ENCODE measurements around the gene ZSCAN21. TPM values are rescaled to one million over a fixed set of nuclear protein-coding genes. Genes with fewer than 3 reads are reported as not detected.

The ZSCAN21 gene
- total RNA-seq, 1 donor from 2014 or later = 11.1 TPM

- Histone ChIP-seq H3K79me2 (ENCODE audit: insufficient read depth, low read length) (peaks cover 76% of the 10 kb centered on the region), H3K9me3 (ENCODE audit: insufficient read depth, low read depth, low read length) (no peaks in the 10 kb centered on the region), H3K4me3 (ENCODE audit: insufficient read depth, low read depth, low read length) (no peak overlapping the region), H3K27me3 (ENCODE audit: insufficient read depth, low read length) (no peaks in the 10 kb centered on the region), H3K4me2 (ENCODE audit: low read length) (no peak overlapping the region), H3K36me3 (ENCODE audit: insufficient read depth, low read length) (peaks cover 23% of the 10 kb centered on the region), H4K20me1 (ENCODE audit: insufficient read depth, low read length) (peaks cover 65% of the 10 kb centered on the region), H3K27ac (ENCODE audit: low read depth, low read length) (no peak overlapping the region), H2AFZ (ENCODE audit: low read depth, low read length) (no peak overlapping the region), H3K9ac (ENCODE audit: low read length) (no peak overlapping the region), H3K4me1 (ENCODE audit: insufficient read depth, low read length) (peaks cover 14% of the 10 kb centered on the region)
- peaks cover 12% of the 10 kb centered on the region for H3K4me1 Mint-ChIP-seq (ENCODE audit: low read depth, unreplicated experiment)
- DNase-seq (ENCODE audit: low read depth) (no peak), FAIRE-seq (no peak)
- H3K4me3 Mint-ChIP-seq (ENCODE audit: unreplicated experiment) = no peak overlapping the region
- no peaks in the 10 kb centered on the region for H3K27me3 Mint-ChIP-seq (ENCODE audit: low read depth, unreplicated experiment)
- no peaks in the 10 kb centered on the region for H3K9me3 Mint-ChIP-seq (ENCODE audit: unreplicated experiment)
- peaks cover 4% of the 10 kb centered on the region for H3K36me3 Mint-ChIP-seq (ENCODE audit: low read depth, unreplicated experiment)
- H3K27ac Mint-ChIP-seq (ENCODE audit: unreplicated experiment) = no peak overlapping the region
- TF ChIP-seq, protein P1, sequence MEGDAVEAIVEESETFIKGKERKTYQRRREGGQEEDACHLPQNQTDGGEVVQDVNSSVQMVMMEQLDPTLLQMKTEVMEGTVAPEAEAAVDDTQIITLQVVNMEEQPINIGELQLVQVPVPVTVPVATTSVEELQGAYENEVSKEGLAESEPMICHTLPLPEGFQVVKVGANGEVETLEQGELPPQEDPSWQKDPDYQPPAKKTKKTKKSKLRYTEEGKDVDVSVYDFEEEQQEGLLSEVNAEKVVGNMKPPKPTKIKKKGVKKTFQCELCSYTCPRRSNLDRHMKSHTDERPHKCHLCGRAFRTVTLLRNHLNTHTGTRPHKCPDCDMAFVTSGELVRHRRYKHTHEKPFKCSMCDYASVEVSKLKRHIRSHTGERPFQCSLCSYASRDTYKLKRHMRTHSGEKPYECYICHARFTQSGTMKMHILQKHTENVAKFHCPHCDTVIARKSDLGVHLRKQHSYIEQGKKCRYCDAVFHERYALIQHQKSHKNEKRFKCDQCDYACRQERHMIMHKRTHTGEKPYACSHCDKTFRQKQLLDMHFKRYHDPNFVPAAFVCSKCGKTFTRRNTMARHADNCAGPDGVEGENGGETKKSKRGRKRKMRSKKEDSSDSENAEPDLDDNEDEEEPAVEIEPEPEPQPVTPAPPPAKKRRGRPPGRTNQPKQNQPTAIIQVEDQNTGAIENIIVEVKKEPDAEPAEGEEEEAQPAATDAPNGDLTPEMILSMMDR (IDR thresholded peaks at IDR 0.05; ENCODE audit: insufficient read depth, low read depth, low read length) = no peak
- TF ChIP-seq EZH2 (IDR thresholded peaks at IDR 0.05; ENCODE audit: insufficient read depth, low read length) = no peak
Measured at GRCh38 chr7:100021297-100021696, 28.3 kb upstream of the ZSCAN21 start.

GRCh38 chr7:100022621-100023020 lies 27.0 kb upstream of the ZSCAN21 start:
- H3K9me3 Mint-ChIP-seq (ENCODE audit: unreplicated experiment) = no peaks in the 10 kb centered on the region
- H4K20me1 ChIP-seq (ENCODE audit: insufficient read depth, low read length) = peaks cover 57% of the 10 kb centered on the region
- peaks cover 62% of the 10 kb centered on the region for H3K79me2 ChIP-seq (ENCODE audit: insufficient read depth, low read length)
- TF ChIP-seq EZH2 (IDR thresholded peaks at IDR 0.05; ENCODE audit: insufficient read depth, low read length) = no peak
- TF ChIP-seq, protein P1 (IDR thresholded peaks at IDR 0.05; ENCODE audit: insufficient read depth, low read depth, low read length) = no peak
- H3K36me3 ChIP-seq (ENCODE audit: insufficient read depth, low read length) = peaks cover 29% of the 10 kb centered on the region
- FAIRE-seq (no peak), DNase-seq (ENCODE audit: low read depth) (no peak)
- H3K9ac ChIP-seq (ENCODE audit: low read length) = no peak overlapping the region
- H3K27ac Mint-ChIP-seq (ENCODE audit: unreplicated experiment) = no peak overlapping the region
- H3K27me3 ChIP-seq (ENCODE audit: insufficient read depth, low read length) = no peaks in the 10 kb centered on the region
- H3K4me3 Mint-ChIP-seq (ENCODE audit: unreplicated experiment) = no peak overlapping the region
- H3K27me3 Mint-ChIP-seq (ENCODE audit: low read depth, unreplicated experiment) = no peaks in the 10 kb centered on the region
- H3K36me3 Mint-ChIP-seq (ENCODE audit: low read depth, unreplicated experiment) = peaks cover 4% of the 10 kb centered on the region
- H3K27ac ChIP-seq (ENCODE audit: low read depth, low read length) = no peak overlapping the region
- H3K4me3 ChIP-seq (ENCODE audit: insufficient read depth, low read depth, low read length) = no peak overlapping the region
- H3K9me3 ChIP-seq (ENCODE audit: insufficient read depth, low read depth, low read length) = no peaks in the 10 kb centered on the region
- H3K4me1 ChIP-seq (ENCODE audit: insufficient read depth, low read length) = peaks cover 4% of the 10 kb centered on the region
- no peak overlapping the region for H3K4me2 ChIP-seq (ENCODE audit: low read length)
- H3K4me1 Mint-ChIP-seq (ENCODE audit: low read depth, unreplicated experiment) = peaks cover 8% of the 10 kb centered on the region
- no peak overlapping the region for H2AFZ ChIP-seq (ENCODE audit: low read depth, low read length)

DNA sequence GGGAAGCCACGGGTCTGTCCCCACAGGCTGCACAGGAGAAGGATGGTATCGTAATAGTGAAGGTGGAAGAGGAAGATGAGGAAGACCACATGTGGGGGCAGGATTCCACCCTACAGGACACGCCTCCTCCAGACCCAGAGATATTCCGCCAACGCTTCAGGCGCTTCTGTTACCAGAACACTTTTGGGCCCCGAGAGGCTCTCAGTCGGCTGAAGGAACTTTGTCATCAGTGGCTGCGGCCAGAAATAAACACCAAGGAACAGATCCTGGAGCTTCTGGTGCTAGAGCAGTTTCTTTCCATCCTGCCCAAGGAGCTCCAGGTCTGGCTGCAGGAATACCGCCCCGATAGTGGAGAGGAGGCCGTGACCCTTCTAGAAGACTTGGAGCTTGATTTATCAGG lies 26.0 kb upstream of the ZSCAN21 start:
- Histone ChIP-seq H3K27ac (ENCODE audit: low read depth, low read length) (no peak overlapping the region), H3K4me1 (ENCODE audit: insufficient read depth, low read length) (peaks cover 4% of the 10 kb centered on the region), H3K9me3 (ENCODE audit: insufficient read depth, low read depth, low read length) (no peaks in the 10 kb centered on the region), H4K20me1 (ENCODE audit: insufficient read depth, low read length) (peaks cover 50% of the 10 kb centered on the region), H3K27me3 (ENCODE audit: insufficient read depth, low read length) (no peaks in the 10 kb centered on the region), H2AFZ (ENCODE audit: low read depth, low read length) (no peak overlapping the region), H3K79me2 (ENCODE audit: insufficient read depth, low read length) (peaks cover 53% of the 10 kb centered on the region), H3K36me3 (ENCODE audit: insufficient read depth, low read length) (peaks cover 34% of the 10 kb centered on the region), H3K9ac (ENCODE audit: low read length) (no peak overlapping the region), H3K4me3 (ENCODE audit: insufficient read depth, low read depth, low read length) (no peak overlapping the region), H3K4me2 (ENCODE audit: low read length) (no peak overlapping the region)
- FAIRE-seq = no peak
- no peaks in the 10 kb centered on the region for H3K9me3 Mint-ChIP-seq (ENCODE audit: unreplicated experiment)
- H3K36me3 Mint-ChIP-seq (ENCODE audit: low read depth, unreplicated experiment) = peaks cover 7% of the 10 kb centered on the region
- peaks cover 7% of the 10 kb centered on the region for H3K4me1 Mint-ChIP-seq (ENCODE audit: low read depth, unreplicated experiment)
- no peak overlapping the region for H3K4me3 Mint-ChIP-seq (ENCODE audit: unreplicated experiment)
- no peaks in the 10 kb centered on the region for H3K27me3 Mint-ChIP-seq (ENCODE audit: low read depth, unreplicated experiment)
- no peak overlapping the region for H3K27ac Mint-ChIP-seq (ENCODE audit: unreplicated experiment)
- DNase-seq (ENCODE audit: low read depth) = no peak
- TF ChIP-seq EZH2 (IDR thresholded peaks at IDR 0.05; ENCODE audit: insufficient read depth, low read length) = no peak
- TF ChIP-seq, protein P1 (IDR thresholded peaks at IDR 0.05; ENCODE audit: insufficient read depth, low read depth, low read length) = no peak
